Cerebellar nuclear complex (tissue), 1 donor: ENCODE data around the gene C3orf20.
"Not testable (repeated sequence)": the region's sequence is repeated elsewhere in the genome, so short reads cannot be mapped to it uniquely, and the experiment has no call there.

Experiments
- DNase-seq, 2 experiments: peaks; one replicate each; lab custom pipeline; 2025; lab: John Stamatoyannopoulos, UW

C3orf20 gene

GRCh38 chr3:14700891-14701290 lies 25.9 kb downstream of the C3orf20 start:
- DNase-seq: no peak

- DNase-seq: no peak
Measured at GRCh38 chr3:14701676-14702075, 26.7 kb downstream of the C3orf20 start.

- DNase-seq: no peak
Measured at GRCh38 chr3:14703128-14703750, 28.3 kb downstream of the C3orf20 start.

GRCh38 chr3:14703791-14704190 lies 28.9 kb downstream of the C3orf20 start:
- DNase-seq: no peak

GRCh38 chr3:14706096-14706495 lies 31.2 kb downstream of the C3orf20 start:
- no peak for DNase-seq

- DNase-seq: no peak
Measured at GRCh38 chr3:14716591-14716990, 41.6 kb downstream of the C3orf20 start.

GRCh38 chr3:14717307-14717706 lies 42.4 kb downstream of the C3orf20 start:
- no peak for DNase-seq

- no peak for DNase-seq
Measured at GRCh38 chr3:14718539-14718938, 43.6 kb downstream of the C3orf20 start.

GRCh38 chr3:14719006-14719405 lies 44.1 kb downstream of the C3orf20 start:
- DNase-seq: no peak

- no peak for DNase-seq
Measured at GRCh38 chr3:14721126-14721864, 46.4 kb downstream of the C3orf20 start.

- DNase-seq: no peak
Measured at GRCh38 chr3:14725013-14725412, 50.1 kb downstream of the C3orf20 start.

- no peak for DNase-seq
Measured at GRCh38 chr3:14725564-14726440, 50.9 kb downstream of the C3orf20 start.

- no peak for DNase-seq
Measured at GRCh38 chr3:14726441-14726780, 51.5 kb downstream of the C3orf20 start.

GRCh38 chr3:14728113-14728512 lies 53.2 kb downstream of the C3orf20 start:
- DNase-seq: no peak

GRCh38 chr3:14730703-14731382 lies 55.9 kb downstream of the C3orf20 start:
- no peak for DNase-seq

GRCh38 chr3:14740983-14741382 lies 66.0 kb downstream of the C3orf20 start:
- DNase-seq: no peak

- no peak for DNase-seq
Measured at GRCh38 chr3:14741510-14741909, 66.6 kb downstream of the C3orf20 start.

GRCh38 chr3:14744556-14744955 lies 69.6 kb downstream of the C3orf20 start:
- DNase-seq: no peak

GRCh38 chr3:14750650-14751049 lies 75.7 kb downstream of the C3orf20 start:
- no peak for DNase-seq

GRCh38 chr3:14752979-14753378 lies 78.0 kb downstream of the C3orf20 start:
- DNase-seq: not testable (repeated sequence)

GRCh38 chr3:14757153-14757700 lies 82.3 kb downstream of the C3orf20 start:
- no peak for DNase-seq

GRCh38 chr3:14758297-14758696 lies 83.4 kb downstream of the C3orf20 start:
- DNase-seq: no peak
